Parathyroid adenoma (tissue), 2 donors: ENCODE data around the gene KDM7A.

Experiments
- H2AFZ ChIP-seq: fragments of 300-600 bp; sonication (generic); one replicate; pipeline ENCODE4 v1.7.0; 2017; ENCODE audit warnings: antibody characterized with exemption, mild to moderate bottlenecking
- H3K27ac ChIP-seq: fragments of 300-600 bp; sonication (generic); one replicate; pipeline ENCODE4 v1.7.0; 2017
- H3K27me3 ChIP-seq: fragments of 300-600 bp; sonication (generic); one replicate; pipeline ENCODE4 v1.7.0; 2017; ENCODE audit warnings: low read length; ENCODE audit not compliant: control insufficient read depth, insufficient read depth
- H3K36me3 ChIP-seq: fragments of 300-600 bp; sonication (generic); one replicate; pipeline ENCODE4 v1.7.0; 2017; ENCODE audit warnings: low read length; ENCODE audit not compliant: control insufficient read depth, insufficient read depth
- H3K4me1 ChIP-seq: fragments of 300-600 bp; sonication (generic); one replicate; pipeline ENCODE4 v1.7.0; 2017; ENCODE audit warnings: control low read depth
- H3K4me2 ChIP-seq: fragments of 300-600 bp; sonication (generic); one replicate; pipeline ENCODE4 v1.7.0; 2017; ENCODE audit warnings: low read length
- H3K4me3 ChIP-seq: fragments of 300-600 bp; sonication (generic); one replicate; pipeline ENCODE4 v1.7.0; 2017; ENCODE audit warnings: low read depth, low read length
- H3K79me2 ChIP-seq: fragments of 300-600 bp; sonication (generic); one replicate; pipeline ENCODE4 v1.7.0; 2017; ENCODE audit warnings: control low read depth
- H3K9ac ChIP-seq: fragments of 300-600 bp; sonication (generic); one replicate; pipeline ENCODE4 v1.7.0; 2017; ENCODE audit warnings: mild to moderate bottlenecking
- H3K9me3 ChIP-seq: fragments of 300-600 bp; sonication (generic); one replicate; pipeline ENCODE4 v1.7.0; 2017; ENCODE audit warnings: low read length; ENCODE audit not compliant: control insufficient read depth
- TF ChIP-seq, protein P1 (sequence below): fragments of 300-600 bp; sonication (generic); IDR thresholded peaks from one replicate; pipeline ENCODE4 v1.7.0; 2017; ENCODE audit warnings: antibody characterized with exemption, mild to moderate bottlenecking
- donor health status: primary hyperparathyroidism.

KDM7A gene

DNA sequence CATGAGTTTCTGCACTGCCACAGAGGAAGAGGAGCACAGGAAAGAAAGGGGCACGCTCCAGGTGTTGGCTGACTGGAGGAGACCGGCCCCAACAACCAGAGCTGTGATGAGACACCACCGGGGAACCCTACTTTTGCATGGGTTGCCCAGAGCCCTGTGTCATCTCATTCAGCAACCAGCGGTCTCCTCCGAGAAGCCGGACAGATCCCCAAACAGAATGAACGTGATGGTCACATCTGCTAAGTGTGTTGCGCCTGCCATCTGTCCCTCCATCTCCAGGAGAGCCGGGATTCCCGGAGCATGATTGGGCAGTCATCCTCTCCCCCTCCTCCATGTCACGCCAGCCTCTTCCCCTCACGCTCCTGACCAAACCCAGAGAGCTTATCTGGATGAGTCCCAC is 136.9 kb downstream of the KDM7A start:
- Histone ChIP-seq H3K27me3 (no peaks in the 10 kb centered on the region), H3K9ac (no peak overlapping the region), H3K36me3 (no peaks in the 10 kb centered on the region), H2AFZ (no peak overlapping the region), H3K79me2 (no peaks in the 10 kb centered on the region), H3K4me1 (no peaks in the 10 kb centered on the region), H3K4me2 (no peak overlapping the region), H3K27ac (no peak overlapping the region), H3K9me3 (no peaks in the 10 kb centered on the region), H3K4me3 (no peak overlapping the region)
- TF ChIP-seq, protein P1, sequence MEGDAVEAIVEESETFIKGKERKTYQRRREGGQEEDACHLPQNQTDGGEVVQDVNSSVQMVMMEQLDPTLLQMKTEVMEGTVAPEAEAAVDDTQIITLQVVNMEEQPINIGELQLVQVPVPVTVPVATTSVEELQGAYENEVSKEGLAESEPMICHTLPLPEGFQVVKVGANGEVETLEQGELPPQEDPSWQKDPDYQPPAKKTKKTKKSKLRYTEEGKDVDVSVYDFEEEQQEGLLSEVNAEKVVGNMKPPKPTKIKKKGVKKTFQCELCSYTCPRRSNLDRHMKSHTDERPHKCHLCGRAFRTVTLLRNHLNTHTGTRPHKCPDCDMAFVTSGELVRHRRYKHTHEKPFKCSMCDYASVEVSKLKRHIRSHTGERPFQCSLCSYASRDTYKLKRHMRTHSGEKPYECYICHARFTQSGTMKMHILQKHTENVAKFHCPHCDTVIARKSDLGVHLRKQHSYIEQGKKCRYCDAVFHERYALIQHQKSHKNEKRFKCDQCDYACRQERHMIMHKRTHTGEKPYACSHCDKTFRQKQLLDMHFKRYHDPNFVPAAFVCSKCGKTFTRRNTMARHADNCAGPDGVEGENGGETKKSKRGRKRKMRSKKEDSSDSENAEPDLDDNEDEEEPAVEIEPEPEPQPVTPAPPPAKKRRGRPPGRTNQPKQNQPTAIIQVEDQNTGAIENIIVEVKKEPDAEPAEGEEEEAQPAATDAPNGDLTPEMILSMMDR = no peak

DNA sequence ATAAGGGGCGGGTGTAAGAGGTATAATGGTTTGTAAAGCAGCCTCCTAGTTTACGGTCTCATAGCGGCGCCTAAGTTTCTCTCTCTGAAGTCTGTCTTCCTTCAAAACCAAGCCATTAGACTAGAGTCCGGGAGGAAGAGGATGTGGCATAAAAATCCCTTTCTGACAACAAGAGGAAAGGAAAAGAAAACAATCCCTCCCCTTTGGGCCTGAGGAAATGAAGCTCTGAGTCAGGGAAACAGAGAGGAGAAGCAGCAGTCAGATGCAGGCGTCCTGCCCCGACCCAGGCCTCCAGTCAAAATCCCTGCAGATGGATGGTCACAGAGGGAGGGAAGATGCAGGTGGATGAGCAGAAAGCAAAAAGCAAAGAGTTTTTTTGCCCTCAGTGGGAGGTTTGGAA is 137.7 kb downstream of the KDM7A start:
- Histone ChIP-seq H3K36me3 (no peaks in the 10 kb centered on the region), H3K79me2 (no peaks in the 10 kb centered on the region), H3K27me3 (no peaks in the 10 kb centered on the region), H3K27ac (no peak overlapping the region), H3K4me3 (no peak overlapping the region), H3K4me2 (no peak overlapping the region), H3K9me3 (no peaks in the 10 kb centered on the region), H2AFZ (no peak overlapping the region), H3K9ac (no peak overlapping the region), H3K4me1 (no peaks in the 10 kb centered on the region)
- TF ChIP-seq, protein P1 = no peak

DNA sequence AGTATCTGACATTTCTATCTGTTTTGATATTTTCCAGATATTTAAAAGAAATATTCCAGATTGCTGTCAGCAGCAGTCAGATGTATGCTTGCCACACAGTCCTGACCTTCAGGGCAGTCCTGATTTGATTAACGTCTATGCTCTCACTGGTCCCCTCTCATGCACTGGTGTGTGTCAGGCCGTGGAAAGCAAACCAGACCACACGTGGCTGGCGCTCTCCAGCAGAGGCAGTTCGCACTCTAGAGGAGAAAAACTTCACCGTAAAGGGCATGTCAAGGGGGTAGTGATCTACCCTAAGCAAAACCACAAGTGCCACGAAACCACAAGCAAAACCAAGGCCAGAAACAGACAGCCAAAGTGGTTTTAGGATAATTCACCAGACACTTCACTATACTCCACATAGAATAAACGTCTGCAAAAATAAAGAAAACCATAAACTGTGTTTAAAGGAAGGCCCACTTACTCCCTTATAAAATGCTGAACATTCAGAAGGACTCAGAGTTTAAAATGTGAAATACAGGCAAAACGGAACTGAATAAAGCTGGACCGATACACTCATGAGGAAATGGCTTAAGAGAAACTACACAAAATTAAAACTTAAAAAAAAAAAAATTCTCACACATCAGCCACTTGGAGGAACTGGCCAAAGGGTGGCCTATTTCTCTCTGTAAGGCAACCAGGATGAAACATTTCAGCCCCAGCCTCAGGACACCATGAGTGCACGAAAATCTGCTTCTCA is 140.4 kb downstream of the KDM7A start:
- no peak overlapping the region for H3K4me2 ChIP-seq
- no peaks in the 10 kb centered on the region for H3K4me1 ChIP-seq
- H3K36me3 ChIP-seq = no peaks in the 10 kb centered on the region
- TF ChIP-seq, protein P1 = no peak
- H2AFZ ChIP-seq = no peak overlapping the region
- H3K79me2 ChIP-seq = no peaks in the 10 kb centered on the region
- H3K9me3 ChIP-seq = no peaks in the 10 kb centered on the region
- no peaks in the 10 kb centered on the region for H3K27me3 ChIP-seq
- no peak overlapping the region for H3K4me3 ChIP-seq
- no peak overlapping the region for H3K27ac ChIP-seq
- H3K9ac ChIP-seq = no peak overlapping the region

DNA sequence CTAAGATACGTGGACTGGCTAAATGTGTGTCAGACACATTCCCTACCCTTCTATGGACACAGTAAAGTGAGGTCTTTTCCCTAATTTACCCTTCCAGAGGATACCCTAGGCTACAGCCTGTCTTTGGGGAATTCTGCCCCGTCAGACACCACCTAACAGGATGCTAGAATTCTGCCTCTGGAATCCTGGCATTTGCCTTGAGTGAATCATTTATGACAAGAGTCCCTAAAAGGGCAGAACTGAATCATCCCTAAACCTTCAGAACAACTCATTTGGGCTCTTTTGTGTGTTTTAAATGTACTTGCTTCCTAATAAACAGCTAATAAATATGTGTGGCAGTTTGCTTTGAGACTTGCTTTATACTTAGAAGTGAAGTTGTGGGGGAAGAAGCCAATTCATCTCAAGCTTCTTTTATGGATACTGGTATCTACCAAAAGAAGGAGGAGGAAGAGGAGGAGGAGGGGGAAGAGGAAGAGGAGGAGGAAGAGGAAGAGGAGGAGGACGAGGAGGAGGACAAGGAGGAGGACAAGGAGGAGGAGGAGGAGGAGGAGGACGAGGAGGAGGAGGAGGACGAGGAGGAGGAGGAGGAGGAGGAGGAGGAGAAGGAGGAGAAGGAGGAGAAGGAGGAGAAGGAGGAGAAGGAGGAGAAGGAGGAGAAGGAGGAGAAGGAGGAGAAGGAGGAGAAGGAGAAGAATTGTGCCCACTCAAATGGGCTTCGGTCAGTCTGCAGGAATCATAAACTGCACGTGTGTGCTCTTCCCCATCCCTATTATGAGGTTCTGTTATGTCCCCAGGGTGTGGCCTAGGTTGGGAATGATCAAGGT is 141.2 kb downstream of the KDM7A start:
- H2AFZ ChIP-seq = no peak overlapping the region
- no peak overlapping the region for H3K4me2 ChIP-seq
- no peak overlapping the region for H3K27ac ChIP-seq
- no peaks in the 10 kb centered on the region for H3K27me3 ChIP-seq
- TF ChIP-seq, protein P1 = no peak
- H3K36me3 ChIP-seq = no peaks in the 10 kb centered on the region
- H3K79me2 ChIP-seq = no peaks in the 10 kb centered on the region
- no peaks in the 10 kb centered on the region for H3K4me1 ChIP-seq
- no peaks in the 10 kb centered on the region for H3K9me3 ChIP-seq
- no peak overlapping the region for H3K4me3 ChIP-seq
- no peak overlapping the region for H3K9ac ChIP-seq
